GM12878 (cell line): ENCODE measurements around the gene RPL7L1. TPM values are rescaled to one million over a fixed set of nuclear protein-coding genes. Genes with fewer than 3 reads are reported as not detected.

Experiments
- CHD2 ChIP-seq: IDR thresholded peaks from 2 replicates; pipeline ENCODE4 v1.6.1; 2011; ENCODE audit warnings: low read depth, low read length, improper control_type of control experiment, borderline replicate concordance
- E4F1 ChIP-seq: fragments of 450-650 bp; IDR thresholded peaks from 2 replicates; pipeline ENCODE4 v1.6.1; 2018; ENCODE audit warnings: borderline replicate concordance, mild to moderate bottlenecking; ENCODE audit not compliant: partially characterized antibody
- EED ChIP-seq: sonication (generic); IDR thresholded peaks from 2 replicates; pipeline ENCODE4 v1.6.1; 2016; ENCODE audit warnings: antibody characterized with exemption, low read depth
- EGR1 ChIP-seq, 2 experiments: IDR thresholded peaks; 1 replicate in 1 of 2; 2 replicates in 1 of 2; pipeline ENCODE4 v1.6.1; 2011 to 2012; ENCODE audit warnings: low read depth in 2 of 2, low read length in 2 of 2, borderline replicate concordance in 1 of 2, mild to moderate bottlenecking in 1 of 2, moderate library complexity in 1 of 2
- ESRRA ChIP-seq: IDR thresholded peaks from 2 replicates; pipeline ENCODE4 v1.6.1; 2012; ENCODE audit warnings: mild to moderate bottlenecking, low read length, improper control_type of control experiment
- IKZF1 ChIP-seq: fragments of 450-650 bp; conservative IDR thresholded peaks from 2 replicates; pipeline ENCODE4 v1.6.1; 2017; ENCODE audit warnings: antibody characterized with exemption, mild to moderate bottlenecking
- IRF5 ChIP-seq: fragments of 450-650 bp; IDR thresholded peaks from 2 replicates; pipeline ENCODE4 v1.6.1; 2017; ENCODE audit warnings: borderline replicate concordance
- NKRF ChIP-seq: fragments of 450-650 bp; conservative IDR thresholded peaks from 2 replicates; pipeline ENCODE4 v1.6.1; 2017; ENCODE audit warnings: mild to moderate bottlenecking, moderate library complexity
- NR2C1 ChIP-seq: fragments of 450-650 bp; IDR thresholded peaks from 2 replicates; pipeline ENCODE4 v1.6.1; 2017; ENCODE audit warnings: antibody characterized with exemption, mild to moderate bottlenecking, moderate library complexity
- PAX8 ChIP-seq: fragments of 450-650 bp; IDR thresholded peaks from 2 replicates; pipeline ENCODE4 v1.6.1; 2017; ENCODE audit warnings: mild to moderate bottlenecking, moderate library complexity
- PBX3 ChIP-seq: IDR thresholded peaks from 2 replicates; pipeline ENCODE4 v1.6.1; 2011; ENCODE audit warnings: mild to moderate bottlenecking, low read depth, low read length, moderate library complexity; ENCODE audit not compliant: insufficient replicate concordance
- POLR2A ChIP-seq: IDR thresholded peaks from 2 replicates; pipeline ENCODE4 v1.6.1; 2011; ENCODE audit warnings: low read depth, mild to moderate bottlenecking, low read length
- POLR2AphosphoS2 ChIP-seq: IDR thresholded peaks from 2 replicates; pipeline ENCODE4 v1.6.1; 2011; ENCODE audit warnings: low read depth, mild to moderate bottlenecking, low read length, improper control_type of control experiment, moderate library complexity
- RUNX3 ChIP-seq: IDR thresholded peaks from 2 replicates; pipeline ENCODE4 v1.6.1; 2012; ENCODE audit warnings: low read length, inconsistent platforms
- SREBF1 ChIP-seq: IDR thresholded peaks from 2 replicates; pipeline ENCODE4 v1.6.1; 2012; ENCODE audit warnings: mild to moderate bottlenecking, low read length
- TBL1XR1 ChIP-seq: IDR thresholded peaks from 2 replicates; pipeline ENCODE4 v1.6.1; 2012; ENCODE audit warnings: low read depth, low read length, improper control_type of control experiment
- TCF12 ChIP-seq: IDR thresholded peaks from 2 replicates; pipeline ENCODE4 v1.6.1; 2011; ENCODE audit warnings: low read depth, mild to moderate bottlenecking, low read length
- ZBED1 ChIP-seq: IDR thresholded peaks from 2 replicates; pipeline ENCODE4 v1.6.1; 2016; ENCODE audit warnings: borderline replicate concordance
- ZNF384 ChIP-seq: IDR thresholded peaks from 2 replicates; pipeline ENCODE4 v1.6.1; 2012; ENCODE audit warnings: low read depth, mild to moderate bottlenecking, low read length, improper control_type of control experiment, borderline replicate concordance
- polyA plus RNA-seq, 11 experiments: library from polyadenylated mRNA; depleted of rRNA in 4 of 11; unstranded in 6 of 11; stranded (reverse) in 5 of 11; fragments of >200 nt; fragmentation: Nextera tagmentation in 4 of 11; fragmentation: Illumina TruSeq in 1 of 11; extraction: Ambion mirVana in 4 of 11; extraction: Trizol in 1 of 11; gene quantifications; 1 replicate in 1 of 11; 2 replicates in 10 of 11; pipeline versions ENCODE4 v1.2.1 to v1.2.3, GENCODE V29; 2011 to 2016; ENCODE audit warnings: inconsistent platforms in 2 of 11, missing spikeins in 2 of 11, low read depth in 1 of 11
- total RNA-seq, 4 experiments: library from RNA; depleted of rRNA in 3 of 4; stranded (reverse); fragments of >200 nt in 3 of 4; fragmentation: Illumina TruSeq in 1 of 4; extraction: Trizol in 1 of 4; gene quantifications; 2 replicates each; pipeline versions ENCODE4 v1.2.1 to v1.2.3, GENCODE V29; 2013 to 2021

The RPL7L1 gene
- total and polyA plus RNA-seq, 10 of the 15 experiments (the other 5 are each of a cell fraction or from before 2014, with no cell fraction given), result 54.1 to 154 (median 104) TPM

- TF ChIP-seq NKRF (peak; percentile 60; the same call in 1 of the 2 replicates), EED (no peak), SREBF1 (no peak), POLR2A (peak; percentile 92), EGR1 (IDR thresholded peaks at IDR 0.05; ENCODE audit: borderline replicate concordance in 1 of 2, low read depth in 2 of 2, low read length in 2 of 2) (peak in 1 of 2 experiments; percentile 28; a peak in 1 of 3 replicates), NR2C1 (peak; percentile 58), RUNX3 (peak; percentile 48), PBX3 (no peak), TBL1XR1 (no peak), IRF5 (no peak), TCF12 (peak; percentile 61; the same call in 1 of the 2 replicates), POLR2AphosphoS2 (peak; percentile 90), ZNF384 (no peak), ESRRA (peak; percentile 74; the same call in 1 of the 2 replicates), E4F1 (no peak), IKZF1 (peak; percentile 85), CHD2 (peak; percentile 14; the same call in 1 of the 2 replicates), ZBED1 (no peak), PAX8 (peak; percentile 87; the same call in 1 of the 2 replicates)
Observed at GRCh38 chr6:42879372-42880239, at the start of gene RPL7L1 (continued).
